Superior temporal gyrus (tissue), 1 donor: ENCODE results near the gene CASKIN2.
"Not testable (repeated sequence)": the region's sequence is repeated elsewhere in the genome, so short reads cannot be mapped to it uniquely, and the experiment has no call there.

ENCODE experiments used
- DNase-seq: peaks from one replicate; pipeline ENCODE4 v3.0.0-alpha.2; 2016; ENCODE audit errors: extremely low spot score

Gene CASKIN2

GRCh38 chr17:75490953-75491649, 24.2 kb downstream of the CASKIN2 start:
- no peak for DNase-seq

GRCh38 chr17:75490173-75490743, 25.1 kb downstream of the CASKIN2 start:
- no peak for DNase-seq

- no peak for DNase-seq
Observed at GRCh38 chr17:75489511-75489955, 25.8 kb downstream of the CASKIN2 start.

GRCh38 chr17:75488693-75489510, 26.4 kb downstream of the CASKIN2 start:
- no peak for DNase-seq

- no peak for DNase-seq
Observed at GRCh38 chr17:75487351-75488070, 27.8 kb downstream of the CASKIN2 start.

- no peak for DNase-seq
Observed at GRCh38 chr17:75486951-75487350, 28.4 kb downstream of the CASKIN2 start.

GRCh38 chr17:75486151-75486550, 29.2 kb downstream of the CASKIN2 start:
- DNase-seq: no peak

- DNase-seq: no peak
Observed at GRCh38 chr17:75485688-75486087, 29.6 kb downstream of the CASKIN2 start.

- no peak for DNase-seq
Observed at GRCh38 chr17:75482098-75482942, 33.0 kb downstream of the CASKIN2 start.

- DNase-seq: no peak
Observed at GRCh38 chr17:75481194-75482068, 33.9 kb downstream of the CASKIN2 start.

GRCh38 chr17:75480281-75480680, 35.1 kb downstream of the CASKIN2 start:
- no peak for DNase-seq

- no peak for DNase-seq
Observed at GRCh38 chr17:75478508-75478907, 36.8 kb downstream of the CASKIN2 start.

- DNase-seq: not testable (repeated sequence)
Observed at GRCh38 chr17:75477490-75477862, 37.9 kb downstream of the CASKIN2 start.

- DNase-seq: peak; percentile 24
Observed at GRCh38 chr17:75476752-75477489, 38.4 kb downstream of the CASKIN2 start.

GRCh38 chr17:75476271-75476671, 39.1 kb downstream of the CASKIN2 start:
- peak; percentile 86 for DNase-seq

GRCh38 chr17:75475851-75476250, 39.5 kb downstream of the CASKIN2 start:
- peak; percentile 16 for DNase-seq

GRCh38 chr17:75475144-75475835, 40.0 kb downstream of the CASKIN2 start:
- peak; percentile 21 for DNase-seq

- DNase-seq: no peak
Observed at GRCh38 chr17:75474736-75475135, 40.6 kb downstream of the CASKIN2 start.

GRCh38 chr17:75473246-75473645, 42.1 kb downstream of the CASKIN2 start:
- peak; percentile 70 for DNase-seq
